Measurements from ENCODE around the gene BMP3. TPM values are rescaled to one million over a fixed set of nuclear protein-coding genes. Genes with fewer than 3 reads are reported as not detected.

BMP3 gene
- total and polyA plus RNA-seq, 2 of the 8 experiments (the other 6 are each of a cell fraction or from before 2014, with no cell fraction given) = 0.02 TPM; not detected in 1

DNA sequence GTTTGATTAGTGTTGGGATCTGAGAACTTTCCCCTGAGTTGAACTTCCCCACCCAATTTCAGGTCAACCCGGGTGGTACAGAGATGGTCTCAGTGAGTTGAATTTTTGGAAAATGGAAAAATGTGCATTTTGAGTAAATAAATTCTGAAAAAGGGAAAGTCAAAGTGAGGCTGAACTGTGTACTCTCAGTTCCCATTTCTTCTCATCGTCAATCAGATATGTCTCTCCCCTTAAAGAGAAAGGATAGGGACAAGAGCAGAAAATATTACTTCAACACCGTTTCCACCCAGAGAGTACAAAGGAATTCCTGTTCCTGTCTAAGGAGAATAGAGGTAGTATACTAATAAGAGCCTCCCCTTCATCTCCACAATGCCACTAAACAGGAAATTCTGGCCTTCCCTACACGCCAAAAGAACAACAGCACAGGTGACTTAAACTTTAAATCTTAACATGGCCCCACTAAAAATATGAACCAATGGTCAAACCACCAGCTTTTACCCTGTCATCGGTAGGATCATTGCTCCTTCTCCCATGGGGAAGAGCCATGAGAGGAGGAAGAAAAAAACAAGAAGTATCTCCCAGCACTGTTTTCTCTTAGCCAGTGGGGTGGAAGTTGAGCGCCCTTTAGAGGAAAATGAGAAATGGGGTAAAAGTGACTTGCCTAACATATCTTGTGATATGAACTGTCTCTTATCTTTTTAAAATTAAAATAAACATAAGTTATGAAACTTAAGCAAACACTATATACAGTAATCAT is 30.3 kb downstream of the BMP3 start:
- no peaks in the 10 kb centered on the region for H3K23me2 ChIP-seq (ENCODE audit: low read depth, low read length)
- H2BK15ac ChIP-seq (ENCODE audit: low read length) = no peak overlapping the region
- H4K91ac ChIP-seq (replicated peaks; ENCODE audit: insufficient read length, low read length) = no peak overlapping the region
- H3K4me2 ChIP-seq (ENCODE audit: insufficient read depth in 1 of 2, low read depth in 2 of 2, low read length in 2 of 2) = no peak overlapping the region
- H3K36me3 ChIP-seq (ENCODE audit: control insufficient read depth in 2 of 4, insufficient read depth in 4 of 4, low read length in 3 of 4) = no peaks in the 10 kb centered on the region
- WGBS, 2 experiments (ENCODE audit: extremely low coverage in 1 of 2, insufficient coverage in 1 of 2, insufficient read length in 1 of 2, insufficient replicate concordance in 2 of 2, low coverage in 1 of 2, low lambda C conversion rate in 2 of 2, missing lambda C conversion rate in 1 of 2) = 94% methylated on average over 6 of the region's 6 CpGs; no CpG with 5 or more reads in 1 of the 2 experiments
- no peaks in the 10 kb centered on the region for H3K79me1 ChIP-seq (ENCODE audit: low read depth, low read length)
- CTCF ChIA-PET (ENCODE audit: partially characterized antibody) = no interaction called here
- no peak overlapping the region for H3K4me3 ChIP-seq (ENCODE audit: extremely low read depth in 1 of 4, insufficient read depth in 2 of 4, low read depth in 3 of 4, low read length in 4 of 4)
- H2BK12ac ChIP-seq (ENCODE audit: low read depth, low read length) = no peak overlapping the region
- no peak overlapping the region for H2AFZ ChIP-seq (ENCODE audit: low read length)
- H3K9ac ChIP-seq (replicated peaks in 1 of 4; ENCODE audit: extremely low read depth in 1 of 4, low read depth in 3 of 4, low read length in 3 of 4) = no peak overlapping the region
- no peak overlapping the region for H2BK120ac ChIP-seq (replicated peaks; ENCODE audit: low read depth, low read length)
- no peaks in the 10 kb centered on the region for H3K9me3 ChIP-seq (ENCODE audit: insufficient read depth in 2 of 2, low read depth in 1 of 2, low read length in 1 of 2)
- H3K4me1 ChIP-seq (replicated peaks in 1 of 4; ENCODE audit: control insufficient read depth in 3 of 4, insufficient read depth in 4 of 4, low read length in 3 of 4) = no peaks in the 10 kb centered on the region
- no peaks in the 10 kb centered on the region for H3K27me3 ChIP-seq (replicated peaks in 1 of 4; ENCODE audit: control insufficient read depth in 3 of 4, extremely low read depth in 1 of 4, insufficient read depth in 3 of 4, low read length in 3 of 4)
- H4K20me1 ChIP-seq (replicated peaks in 1 of 2; ENCODE audit: control insufficient read depth in 1 of 2, insufficient read depth in 2 of 2, low read length in 2 of 2) = no peaks in the 10 kb centered on the region
- no peak overlapping the region for H3K18ac ChIP-seq (ENCODE audit: extremely low read depth, low read length)
- H2AK5ac ChIP-seq (ENCODE audit: low read depth, low read length) = no peak overlapping the region
- POLR2A ChIA-PET (ENCODE audit: partially characterized antibody) = no interaction called here
- no peak overlapping the region for H2BK20ac ChIP-seq (ENCODE audit: low read length)
- no peak overlapping the region for H4K8ac ChIP-seq (ENCODE audit: extremely low read depth, insufficient read depth, low read length)
- no peak overlapping the region for H4K5ac ChIP-seq (ENCODE audit: insufficient read length, low read depth, low read length)
- H2BK5ac ChIP-seq (ENCODE audit: low read depth, low read length) = no peak overlapping the region
- no peak for DNase-seq (ENCODE audit: low read depth in 1 of 2, low spot score in 2 of 2)
- FAIRE-seq = no peak
- no peak overlapping the region for H3K14ac ChIP-seq (ENCODE audit: insufficient read length)
- H3K56ac ChIP-seq (replicated peaks; ENCODE audit: insufficient read length, low read depth, low read length) = no peak overlapping the region
- H3K4ac ChIP-seq (replicated peaks; ENCODE audit: insufficient read length, low read depth, low read length) = no peak overlapping the region
- H3K79me2 ChIP-seq (ENCODE audit: control insufficient read depth in 1 of 2, insufficient read depth in 2 of 2, low read length in 2 of 2) = no peaks in the 10 kb centered on the region
- H3K27ac ChIP-seq (ENCODE audit: low read depth, low read length) = no peak overlapping the region
- no peak overlapping the region for H3K23ac ChIP-seq (ENCODE audit: insufficient read length)
- TF ChIP-seq NRF1 (IDR thresholded peaks at IDR 0.05; ENCODE audit: low read depth, low read length) (no peak), POLR2A (IDR thresholded peaks at IDR 0.05; ENCODE audit: control extremely low read depth in 1 of 2, low read depth in 2 of 2, low read length in 2 of 2) (no peak), FOSL1 (IDR thresholded peaks at IDR 0.05; ENCODE audit: insufficient read depth, low read depth, low read length) (no peak), E2F6 (IDR thresholded peaks at IDR 0.05) (no peak), SIX5 (IDR thresholded peaks at IDR 0.05; ENCODE audit: low read depth, low read length) (no peak), RXRA (IDR thresholded peaks at IDR 0.05; ENCODE audit: insufficient read depth, low read depth, low read length) (no peak), PHF8 (conservative IDR thresholded peaks at IDR 0.05; ENCODE audit: low read depth, low read length) (no peak), KDM5A (IDR thresholded peaks at IDR 0.05; ENCODE audit: low read length) (no peak), JUN (IDR thresholded peaks at IDR 0.05; ENCODE audit: low read depth, low read length) (no peak), CEBPB (IDR thresholded peaks at IDR 0.05; ENCODE audit: low read depth, low read length) (no peak), RNF2 (IDR thresholded peaks at IDR 0.05; ENCODE audit: borderline replicate concordance, low read depth, low read length, missing control alignments, poor library complexity, severe bottlenecking) (no peak)
- TF ChIP-seq, protein P1, sequence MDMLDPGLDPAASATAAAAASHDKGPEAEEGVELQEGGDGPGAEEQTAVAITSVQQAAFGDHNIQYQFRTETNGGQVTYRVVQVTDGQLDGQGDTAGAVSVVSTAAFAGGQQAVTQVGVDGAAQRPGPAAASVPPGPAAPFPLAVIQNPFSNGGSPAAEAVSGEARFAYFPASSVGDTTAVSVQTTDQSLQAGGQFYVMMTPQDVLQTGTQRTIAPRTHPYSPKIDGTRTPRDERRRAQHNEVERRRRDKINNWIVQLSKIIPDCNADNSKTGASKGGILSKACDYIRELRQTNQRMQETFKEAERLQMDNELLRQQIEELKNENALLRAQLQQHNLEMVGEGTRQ (IDR thresholded peaks at IDR 0.05; ENCODE audit: low read length) = no peak
